HG03175 (cell line): Measurements from ENCODE around the gene GPR160.
A peak's percentile ranks its signal among the peaks of the same experiment; 100 is the strongest.
"Not testable (repeated sequence)": the region's sequence is repeated elsewhere in the genome, so short reads cannot be mapped to it uniquely, and the experiment has no call there.

Experiments
- ATAC-seq: cut with Tn5 transposase; IDR thresholded peaks from one replicate; pipeline ENCODE4 v1.9.1; 2021; ENCODE audit warnings: mild to moderate bottlenecking, moderate library complexity; ENCODE audit not compliant: unreplicated experiment

Gene GPR160, protein sequence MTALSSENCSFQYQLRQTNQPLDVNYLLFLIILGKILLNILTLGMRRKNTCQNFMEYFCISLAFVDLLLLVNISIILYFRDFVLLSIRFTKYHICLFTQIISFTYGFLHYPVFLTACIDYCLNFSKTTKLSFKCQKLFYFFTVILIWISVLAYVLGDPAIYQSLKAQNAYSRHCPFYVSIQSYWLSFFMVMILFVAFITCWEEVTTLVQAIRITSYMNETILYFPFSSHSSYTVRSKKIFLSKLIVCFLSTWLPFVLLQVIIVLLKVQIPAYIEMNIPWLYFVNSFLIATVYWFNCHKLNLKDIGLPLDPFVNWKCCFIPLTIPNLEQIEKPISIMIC

DNA sequence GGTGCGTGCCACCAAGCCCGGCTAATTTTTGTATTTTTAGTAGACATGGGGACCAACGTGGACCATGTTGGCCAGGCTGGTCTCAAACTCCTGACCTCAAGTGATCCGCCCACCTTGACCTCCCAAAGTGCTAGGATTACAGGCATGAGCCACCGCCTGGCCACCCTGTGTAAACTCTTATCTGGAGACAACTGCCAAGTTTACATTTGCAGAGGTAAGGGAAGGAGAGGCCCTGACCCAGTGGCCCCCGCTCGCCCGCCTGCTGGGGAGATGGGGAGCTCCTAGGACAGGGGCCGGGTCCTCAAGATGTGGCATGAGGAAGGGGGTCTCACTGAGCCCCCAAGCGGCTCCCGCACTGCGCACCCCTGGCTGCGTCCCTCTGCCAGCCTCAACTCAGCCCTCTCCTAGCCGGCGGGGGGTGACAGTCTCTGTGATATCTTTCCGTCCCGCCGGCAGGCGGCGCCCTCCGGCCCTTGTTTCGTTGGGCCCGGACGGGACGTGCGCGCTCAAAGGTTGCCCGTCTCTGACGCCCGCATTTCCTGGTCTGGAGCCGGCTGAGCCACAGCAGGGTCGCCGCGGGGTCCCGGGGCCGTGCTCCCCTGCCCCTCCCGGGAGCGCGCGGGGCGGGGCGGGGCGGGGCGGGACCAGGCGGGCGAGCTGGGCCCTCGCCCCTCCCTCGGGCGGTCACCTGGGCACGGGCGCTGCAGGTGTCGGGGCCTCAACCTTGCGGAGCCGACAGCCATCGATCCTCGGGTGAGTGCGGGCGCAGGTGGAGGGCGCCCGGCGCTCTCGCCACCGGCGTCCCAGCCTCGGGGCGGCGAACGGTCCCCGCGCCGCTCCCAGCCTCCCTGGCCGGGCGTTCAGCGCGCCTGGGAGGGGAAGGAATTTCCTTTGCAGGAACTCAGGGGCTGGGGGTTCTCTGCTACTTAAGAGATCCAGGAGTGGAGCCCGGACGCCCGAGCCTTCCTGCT is at the start of gene GPR160:
Gene GPR160, plus strand, starts transcription at position 533 of the 971 bp plus-strand sequence. CDS start 45,978 bp downstream, outside the sequence.
- peak; percentile 78 for ATAC-seq

DNA sequence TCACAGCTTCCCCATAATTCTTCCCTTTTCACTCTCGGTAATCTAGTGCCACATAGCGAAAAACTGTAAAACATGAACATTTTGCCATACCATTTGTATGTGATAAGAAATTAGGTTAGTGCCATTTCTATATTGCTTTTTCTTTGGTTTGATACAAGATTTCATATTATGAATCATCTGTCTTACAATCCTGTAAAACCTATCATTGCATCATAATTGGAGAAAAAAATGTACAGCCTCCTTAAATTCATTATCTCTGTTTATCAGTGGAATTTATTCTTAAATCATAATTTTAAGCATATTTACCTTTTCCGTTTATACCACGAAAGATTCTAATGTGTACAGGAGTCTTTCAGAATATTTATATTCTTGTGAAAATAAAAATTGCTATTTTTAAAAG is 47.4 kb upstream of the GPR160 start:
- no peak for ATAC-seq

DNA sequence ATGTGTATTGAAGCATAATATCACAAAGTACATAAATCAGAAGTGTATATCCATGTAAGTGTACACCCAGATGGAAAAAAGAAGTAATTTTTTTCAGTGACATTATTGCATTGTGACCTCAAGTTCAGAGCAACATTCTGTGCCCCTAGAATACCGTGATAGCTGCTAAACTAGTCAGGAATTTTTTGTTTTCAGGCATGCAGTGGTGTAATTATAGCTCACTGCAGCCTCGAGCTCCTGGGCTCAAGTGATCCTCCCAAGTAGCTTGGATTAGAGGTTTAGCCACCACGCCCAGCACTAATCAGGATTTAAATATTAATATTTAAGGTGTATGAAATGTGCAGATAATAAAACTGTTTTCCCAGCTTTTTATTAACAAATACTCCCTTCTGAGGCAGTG is 45.6 kb upstream of the GPR160 start:
- ATAC-seq: no peak

DNA sequence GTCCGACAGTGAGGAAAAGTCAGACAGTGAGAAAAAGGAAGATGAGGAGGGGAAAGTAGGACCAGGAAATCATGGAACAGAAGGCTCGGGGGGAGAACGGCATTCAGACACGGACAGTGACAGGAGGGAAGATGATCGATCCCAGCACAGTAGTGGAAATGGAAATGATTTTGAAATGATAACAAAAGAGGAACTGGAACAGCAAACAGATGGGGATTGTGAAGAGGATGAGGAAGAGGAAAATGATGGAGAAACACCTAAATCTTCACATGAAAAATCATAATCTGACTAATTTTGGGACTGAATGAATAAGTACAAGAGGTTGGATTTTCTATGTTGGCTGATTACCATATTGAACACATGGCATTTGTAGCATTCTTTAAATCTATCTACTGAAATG is 45.0 kb upstream of the GPR160 start:
- ATAC-seq: no peak

DNA sequence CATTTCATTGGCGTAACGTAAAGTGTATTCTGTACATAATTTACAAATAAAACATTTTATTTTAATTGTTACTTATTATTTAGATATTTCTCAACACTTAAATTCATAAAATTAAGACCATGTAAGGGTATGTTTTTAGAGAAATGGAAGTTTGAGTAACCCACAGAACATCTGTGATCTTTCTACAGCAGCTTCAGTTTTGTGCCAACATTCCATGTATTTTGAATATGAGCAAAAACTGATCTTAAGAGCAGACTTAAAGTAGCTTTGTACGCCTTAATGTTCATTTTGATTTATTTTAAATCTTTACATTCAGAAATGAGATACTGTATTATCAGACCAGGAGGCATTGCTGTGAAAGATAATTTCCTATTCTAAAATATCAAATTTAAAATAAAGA is 44.0 kb upstream of the GPR160 start:
- ATAC-seq: no peak

DNA sequence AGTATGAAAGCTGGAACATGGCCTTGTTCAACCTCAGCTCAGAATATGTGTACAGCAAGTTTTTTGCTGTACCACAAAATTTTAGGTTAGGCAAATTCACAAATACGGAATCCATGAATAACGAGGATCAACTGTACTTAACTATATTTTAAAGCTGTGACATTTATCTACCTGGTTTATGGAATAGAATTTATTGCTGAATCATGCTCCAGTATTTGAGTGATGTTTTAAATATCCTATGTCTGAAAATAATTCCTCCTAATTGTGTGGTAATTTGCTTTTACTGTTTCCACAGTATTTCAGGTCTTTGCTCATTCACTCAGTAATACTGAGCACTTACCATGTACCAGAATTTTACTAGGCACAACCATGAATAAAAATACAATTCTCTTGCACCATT is 41.7 kb upstream of the GPR160 start:
- ATAC-seq: no peak

DNA sequence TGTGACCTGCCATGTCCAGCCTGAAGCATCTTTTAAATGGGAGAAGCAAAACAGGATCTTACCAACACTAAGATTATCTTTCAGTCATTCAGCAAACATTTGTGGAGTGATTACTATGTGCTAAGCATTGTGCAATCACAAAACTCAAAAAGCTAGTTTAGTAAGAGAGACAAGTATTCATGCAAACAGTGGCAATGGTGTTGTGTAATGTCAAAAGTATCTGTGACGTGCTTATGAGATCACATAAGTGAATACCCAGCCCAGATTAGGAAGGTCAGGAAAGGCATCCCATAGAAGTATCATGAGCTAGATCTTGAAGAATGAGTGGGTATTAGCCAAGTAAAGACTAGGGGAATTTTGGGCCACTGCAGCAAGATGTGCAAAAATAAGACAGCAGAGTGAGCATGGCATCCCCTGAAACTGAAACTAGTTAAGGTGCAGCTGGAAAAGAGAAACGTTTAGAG is 39.1 kb upstream of the GPR160 start:
- ATAC-seq: peak; percentile 21

DNA sequence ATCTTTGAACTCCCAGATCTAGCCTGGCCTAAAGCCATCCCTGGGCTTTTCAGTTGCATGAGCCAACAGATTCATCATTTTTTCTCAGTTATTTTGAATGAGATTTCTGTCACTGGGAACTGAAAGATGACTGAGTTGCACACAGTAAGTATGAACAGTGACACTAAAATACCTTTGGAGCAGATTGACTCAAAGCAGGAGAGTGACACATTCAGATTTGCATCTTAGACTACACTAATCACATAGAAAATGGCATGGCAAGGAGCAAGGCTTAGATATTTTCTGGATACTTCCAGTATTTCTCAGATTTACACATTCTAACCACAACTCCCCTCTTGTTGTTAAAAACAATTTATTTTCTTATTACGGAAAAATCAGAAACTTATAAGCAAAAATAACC is 38.4 kb upstream of the GPR160 start:
- ATAC-seq: peak; percentile 90

DNA sequence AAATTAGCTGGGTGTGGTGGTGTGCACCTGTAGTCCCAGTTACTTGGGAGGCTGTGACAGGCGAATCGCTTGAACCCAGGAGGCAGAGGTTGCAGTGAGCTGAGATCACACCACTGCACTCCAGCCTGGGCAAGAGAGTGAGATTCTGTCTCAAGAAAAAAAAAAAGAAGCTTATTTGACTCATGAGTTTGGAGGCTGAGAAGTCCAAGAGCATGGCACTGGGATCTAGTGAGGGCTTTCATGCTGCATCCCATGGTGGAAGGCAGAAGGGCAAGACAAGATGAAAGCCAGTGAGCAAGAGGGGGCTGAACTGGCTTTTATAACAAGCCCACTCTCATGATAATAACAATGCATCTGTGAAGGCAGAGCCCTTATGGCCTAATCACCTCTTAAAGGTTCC is 37.7 kb upstream of the GPR160 start:
- no peak for ATAC-seq

DNA sequence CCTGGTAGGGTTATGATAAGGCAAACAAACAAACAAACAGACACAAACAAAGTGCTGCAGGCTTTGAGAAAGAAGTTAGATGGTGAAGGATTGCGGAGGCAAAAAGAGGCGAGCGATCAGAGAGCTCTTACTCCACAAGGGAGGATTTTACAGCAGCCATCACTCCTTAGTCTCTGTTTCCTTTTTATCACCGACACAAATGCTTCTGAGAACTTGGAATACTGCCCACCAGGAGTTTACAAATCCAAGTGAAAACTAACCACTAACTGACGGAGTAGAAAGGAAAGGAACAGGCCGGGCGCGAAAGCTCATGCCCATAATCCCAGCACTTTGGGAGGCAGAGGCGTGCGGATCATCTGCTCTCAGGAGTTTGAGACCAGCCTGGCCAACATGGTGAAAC is 35.6 kb upstream of the GPR160 start:
- no peak for ATAC-seq

DNA sequence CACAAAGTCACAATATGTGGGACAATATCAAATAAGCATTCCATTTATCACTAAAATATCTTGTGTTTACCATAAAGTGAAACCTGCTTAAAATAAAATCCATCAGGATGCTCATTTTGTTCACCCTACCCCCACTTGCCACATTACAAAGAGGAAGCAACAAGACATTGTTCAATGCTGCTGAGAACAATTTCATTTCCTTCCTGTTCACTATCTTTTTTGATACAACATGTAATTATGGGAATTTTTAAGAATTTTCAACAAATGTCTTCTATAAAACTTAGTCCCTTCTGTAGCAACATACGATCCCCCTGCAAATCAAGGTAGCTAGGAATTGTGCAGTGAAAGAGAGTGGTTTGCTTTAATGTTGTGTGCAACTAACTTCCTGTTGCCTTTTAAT is 34.9 kb upstream of the GPR160 start:
- ATAC-seq: no peak

DNA sequence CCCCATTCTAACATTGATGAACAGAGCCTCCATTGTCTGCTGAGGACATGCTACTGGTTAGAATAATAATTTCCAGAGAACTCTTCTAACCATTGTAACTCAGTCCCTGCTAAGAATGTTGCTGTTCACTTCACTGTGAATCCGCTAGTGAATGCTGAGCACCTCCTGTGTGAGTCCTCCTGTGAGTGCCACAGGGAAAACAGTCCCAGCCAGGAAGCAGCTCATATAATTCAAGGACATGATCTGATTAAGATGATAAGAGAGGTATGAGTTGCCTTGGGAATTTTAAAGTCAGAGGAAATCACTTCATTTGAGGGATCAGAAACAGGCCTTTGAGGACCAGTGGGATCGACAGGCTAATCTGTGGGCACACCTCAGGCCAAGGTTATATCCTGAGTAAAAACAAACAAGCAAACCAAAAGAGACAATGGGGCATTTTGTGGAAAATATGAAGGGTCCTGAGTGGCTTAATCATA is 33.9 kb upstream of the GPR160 start:
- no peak for ATAC-seq

DNA sequence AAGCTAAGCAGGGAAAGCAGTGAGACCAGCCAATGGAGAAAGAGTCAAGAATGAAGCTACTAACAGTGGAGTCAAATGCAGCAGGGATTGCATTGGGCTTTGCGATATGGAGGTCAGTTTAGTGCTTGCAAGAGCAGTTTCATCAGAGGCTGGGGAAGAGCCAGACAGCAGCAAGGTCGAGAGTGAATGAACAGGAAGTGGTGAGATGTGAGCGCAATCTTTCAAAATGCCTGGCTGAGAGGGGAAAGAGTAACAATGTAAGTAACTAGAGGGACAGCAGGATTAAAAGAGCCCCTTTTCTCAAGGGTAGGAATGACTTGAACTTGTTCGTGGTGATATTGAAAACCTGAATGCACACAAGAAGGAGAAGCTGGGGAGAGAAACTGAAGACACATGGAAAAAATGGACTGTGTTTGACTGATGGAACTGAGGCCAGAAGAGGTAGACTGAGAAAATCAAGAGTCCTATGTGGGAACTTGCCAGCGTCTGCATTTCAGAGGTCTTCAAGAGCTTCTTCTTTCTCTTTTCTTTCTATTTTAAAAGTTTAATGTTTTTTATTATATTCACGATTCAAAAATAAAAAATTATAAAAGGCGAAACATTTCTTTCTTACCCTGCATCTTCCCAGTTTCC is 30.6 kb upstream of the GPR160 start:
- peak; percentile 90 for ATAC-seq

DNA sequence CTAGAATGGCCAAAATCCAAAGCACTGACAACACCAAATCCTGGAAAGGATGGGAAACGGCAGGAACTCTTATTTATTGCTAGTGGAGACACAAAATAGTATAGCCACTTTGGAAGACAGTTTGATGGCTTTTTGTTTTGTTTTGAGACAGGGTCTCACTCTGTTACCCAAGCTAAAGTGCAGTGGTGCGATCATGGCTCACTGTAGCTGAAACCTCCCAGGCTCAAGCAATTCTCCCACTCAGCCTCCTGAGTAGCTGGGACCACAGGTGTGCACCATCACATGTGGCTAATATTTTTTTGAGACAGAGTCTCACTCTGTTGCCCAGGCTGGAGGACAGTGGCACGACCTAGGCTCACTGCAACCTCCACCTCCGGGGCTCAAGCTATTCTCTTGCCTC is 27.3 kb upstream of the GPR160 start:
- no peak for ATAC-seq

DNA sequence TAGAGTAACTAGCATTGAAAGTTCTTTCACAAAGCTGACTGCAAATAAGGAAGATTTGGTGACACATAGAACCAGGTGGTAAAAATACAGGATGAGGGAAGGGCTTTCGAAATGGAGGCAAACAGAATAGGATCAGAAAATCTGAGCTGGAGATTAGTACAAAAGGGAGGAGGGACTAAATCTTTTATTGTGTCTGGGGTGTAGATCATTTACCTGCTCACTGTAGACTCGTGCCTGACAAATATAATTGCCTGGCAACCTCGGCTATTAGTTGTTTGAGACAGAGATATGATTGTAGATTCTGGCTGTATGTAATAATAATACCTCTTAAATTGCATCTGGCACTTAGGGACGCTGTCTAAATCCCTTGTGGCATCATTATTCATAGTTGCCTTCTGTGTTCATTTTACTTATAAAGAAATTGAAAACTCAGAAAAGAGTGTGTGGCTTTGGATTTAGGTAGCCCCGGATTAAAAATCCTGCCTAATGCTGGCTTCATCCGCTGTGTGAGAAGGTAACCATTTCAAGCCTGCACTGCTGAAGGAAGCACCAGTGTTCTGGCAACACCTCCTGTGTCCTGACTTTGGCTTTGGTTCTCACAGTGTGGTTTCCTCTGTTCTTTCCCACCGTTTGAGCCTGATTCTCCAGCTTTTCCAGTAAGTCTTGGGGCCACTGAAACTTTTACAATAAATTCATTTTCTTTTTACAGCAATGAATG is 25.0 kb upstream of the GPR160 start:
- ATAC-seq: no peak

DNA sequence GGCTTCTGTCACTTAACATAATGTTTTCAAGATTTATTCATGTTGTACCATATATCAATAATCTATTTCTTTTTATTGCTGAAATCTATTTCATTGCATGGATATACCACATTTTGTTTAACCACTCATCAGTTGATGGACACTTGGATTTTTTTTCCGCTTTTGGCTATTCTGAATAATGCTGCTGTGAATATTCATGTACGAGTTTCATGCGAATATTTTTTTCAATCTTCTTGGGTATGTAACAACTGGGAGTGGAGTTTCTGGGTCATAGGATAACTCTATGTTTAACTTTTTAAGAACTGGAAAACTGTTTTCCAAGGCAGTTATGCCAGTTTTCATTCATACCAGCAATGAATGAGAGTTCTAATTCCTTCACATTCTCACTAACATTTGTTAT is 21.7 kb upstream of the GPR160 start:
- ATAC-seq: no peak

DNA sequence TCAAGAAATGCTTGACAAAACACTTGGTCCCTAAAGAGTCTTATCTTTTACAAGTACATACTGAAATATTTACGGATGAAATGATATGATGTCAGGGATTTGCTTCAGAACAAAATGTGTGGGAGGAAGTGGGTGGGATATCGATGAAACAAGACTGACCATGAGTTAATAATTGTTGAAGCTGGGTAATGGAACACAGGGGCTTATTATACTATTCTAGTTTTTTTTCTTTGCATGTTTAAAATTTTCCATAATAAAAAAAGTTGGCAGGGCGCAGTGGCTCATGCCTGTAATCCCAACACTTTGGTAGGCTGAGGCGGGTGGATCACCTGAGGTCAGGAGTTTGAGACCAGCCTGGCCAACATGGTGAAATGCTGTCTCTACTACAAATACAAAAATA is 18.5 kb upstream of the GPR160 start:
- not testable (repeated sequence) for ATAC-seq

DNA sequence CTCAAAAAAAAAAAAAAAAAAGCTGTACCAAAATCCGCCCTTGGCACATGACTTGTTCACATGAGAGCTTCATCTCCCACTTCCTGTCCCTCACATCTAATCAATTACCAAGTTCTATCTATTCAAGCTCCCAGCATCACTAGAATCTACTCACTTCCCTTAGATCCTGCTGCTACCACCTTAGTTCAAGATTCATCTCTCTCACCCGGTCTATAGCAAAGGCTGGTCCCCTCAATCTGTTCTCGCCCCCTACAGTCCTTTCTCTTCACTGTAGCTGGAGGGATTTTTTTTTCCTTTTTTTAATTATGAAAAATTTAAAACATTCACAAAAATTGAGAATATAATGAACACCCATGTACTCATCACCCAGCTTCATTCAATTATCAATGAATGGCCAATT is 16.7 kb upstream of the GPR160 start:
- no peak for ATAC-seq

DNA sequence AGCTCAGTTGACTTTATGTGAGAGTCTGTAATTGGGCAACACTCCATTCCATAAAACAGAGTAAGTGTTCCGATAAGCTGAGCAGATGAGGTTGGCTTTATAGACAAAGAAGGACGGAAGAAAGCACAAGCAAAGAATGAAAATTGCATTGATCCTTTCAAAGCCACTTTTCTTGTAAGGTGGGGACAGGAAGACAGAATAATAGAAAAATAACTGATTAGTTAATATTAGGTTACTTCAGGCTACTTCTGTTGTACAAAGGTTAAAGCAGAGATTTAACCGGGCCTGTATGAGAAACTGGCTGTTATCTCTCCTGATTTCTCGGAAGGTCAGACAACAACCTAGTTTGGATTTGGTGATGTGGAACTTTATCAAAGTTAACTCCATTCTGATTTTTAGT is 15.5 kb upstream of the GPR160 start:
- no peak for ATAC-seq

DNA sequence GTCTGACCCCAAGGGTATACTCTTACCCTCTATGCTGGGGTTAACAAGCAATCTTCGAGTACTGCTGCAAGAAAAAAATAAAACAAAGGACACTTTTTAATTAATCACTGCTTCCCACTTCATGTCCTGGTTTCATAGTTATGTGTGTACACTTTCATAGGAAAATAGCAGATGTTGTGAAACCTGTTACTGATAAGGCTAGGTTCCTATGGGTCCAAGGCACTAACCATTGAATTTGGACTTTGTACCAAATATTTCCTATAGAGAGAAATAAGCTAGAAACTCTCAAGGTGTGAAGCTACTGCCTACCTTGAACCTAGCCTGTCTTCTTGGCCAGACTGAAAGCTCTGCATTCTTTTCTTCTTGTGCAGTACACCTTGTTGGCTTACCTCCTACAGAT is 14.6 kb upstream of the GPR160 start:
- no peak for ATAC-seq

DNA sequence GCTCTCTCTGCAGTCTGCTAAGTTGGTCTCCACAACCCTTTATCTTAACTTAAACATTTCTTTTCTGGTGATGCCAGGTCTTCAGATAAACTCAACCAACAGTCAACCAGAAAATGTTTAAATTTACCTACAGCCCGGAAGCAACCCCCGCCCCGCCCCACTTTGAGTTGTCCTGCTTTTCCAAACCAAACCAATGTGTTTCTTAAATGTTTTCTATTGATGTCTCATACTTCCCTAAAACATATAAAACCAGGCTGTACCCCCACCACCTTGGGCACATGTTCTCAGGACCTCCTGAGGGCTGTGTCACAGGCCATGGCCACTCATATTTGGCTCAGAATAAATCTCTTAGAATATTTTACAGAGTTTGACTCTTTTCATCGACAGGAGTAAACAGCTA is 13.2 kb upstream of the GPR160 start:
- ATAC-seq: no peak
